Activated naive CD4-positive, alpha-beta T cell treated with anti-CD3 and anti-CD28 coated beads, Interleukin-2, amount 50 U/mL, for 16 hours (primary cell): Measurements from ENCODE around the gene PEAK1.
"Not testable (repeated sequence)": the region's sequence is repeated elsewhere in the genome, so short reads cannot be mapped to it uniquely, and the experiment has no call there.

Source experiments
- DNase-seq: peaks from one replicate; pipeline ENCODE4 v3.0.0-alpha.2; 2020

Gene PEAK1

GRCh38 chr15:77209221-77209620 lies 210.7 kb downstream of the PEAK1 start:
- no peak for DNase-seq

GRCh38 chr15:77208241-77208640 lies 211.7 kb downstream of the PEAK1 start:
- no peak for DNase-seq

GRCh38 chr15:77201665-77202064 lies 218.2 kb downstream of the PEAK1 start:
- no peak for DNase-seq

- no peak for DNase-seq
Measured at GRCh38 chr15:77196381-77196780, 223.5 kb downstream of the PEAK1 start.

GRCh38 chr15:77195586-77195985 lies 224.3 kb downstream of the PEAK1 start:
- DNase-seq = no peak

- DNase-seq = no peak
Measured at GRCh38 chr15:77192451-77192850, 227.5 kb downstream of the PEAK1 start.

GRCh38 chr15:77191230-77191834 lies 228.6 kb downstream of the PEAK1 start:
- DNase-seq = no peak

- DNase-seq = no peak
Measured at GRCh38 chr15:77187751-77188464, 232.0 kb downstream of the PEAK1 start.

GRCh38 chr15:77186594-77187011 lies 233.3 kb downstream of the PEAK1 start:
- DNase-seq = no peak

- no peak for DNase-seq
Measured at GRCh38 chr15:77185242-77185785, 234.6 kb downstream of the PEAK1 start.

GRCh38 chr15:77184352-77184751 lies 235.6 kb downstream of the PEAK1 start:
- not testable (repeated sequence) for DNase-seq

- no peak for DNase-seq
Measured at GRCh38 chr15:77183066-77183465, 236.8 kb downstream of the PEAK1 start.

GRCh38 chr15:77181305-77182074 lies 238.4 kb downstream of the PEAK1 start:
- no peak for DNase-seq

- no peak for DNase-seq
Measured at GRCh38 chr15:77180757-77181156, 239.1 kb downstream of the PEAK1 start.

- DNase-seq = no peak
Measured at GRCh38 chr15:77180270-77180669, 239.6 kb downstream of the PEAK1 start.

GRCh38 chr15:77179541-77179998 lies 240.3 kb downstream of the PEAK1 start:
- no peak for DNase-seq

GRCh38 chr15:77178411-77178810 lies 241.5 kb downstream of the PEAK1 start:
- DNase-seq = no peak

GRCh38 chr15:77176148-77176547 lies 243.8 kb downstream of the PEAK1 start:
- DNase-seq = not testable (repeated sequence)

- DNase-seq = no peak
Measured at GRCh38 chr15:77173487-77173886, 246.4 kb downstream of the PEAK1 start.

- DNase-seq = no peak
Measured at GRCh38 chr15:77171221-77171967, 248.5 kb downstream of the PEAK1 start.

GRCh38 chr15:77168616-77169015 lies 251.3 kb downstream of the PEAK1 start:
- no peak for DNase-seq

GRCh38 chr15:77168141-77168540 lies 251.8 kb downstream of the PEAK1 start:
- DNase-seq = no peak

GRCh38 chr15:77167406-77167805 lies 252.5 kb downstream of the PEAK1 start:
- no peak for DNase-seq
